ENCODE results near the gene CLIP2.

GRCh38 chr7:74395745-74396311, 106.6 kb downstream of the CLIP2 start:
- no peak for TF ChIP-seq CTCF (IDR thresholded peaks at IDR 0.05; ENCODE audit: control extremely low read depth in 1 of 3, insufficient read depth in 1 of 3, low read depth in 1 of 3, low read length in 3 of 3)
- TF ChIP-seq RAD21 (IDR thresholded peaks at IDR 0.05 in 1 of 2, conservative IDR thresholded peaks at IDR 0.05 in 1 of 2; ENCODE audit: low read depth in 2 of 2, low read length in 2 of 2): no peak
- no peak for TF ChIP-seq JUND (IDR thresholded peaks at IDR 0.05; ENCODE audit: low read length)
- no peak for TF ChIP-seq EZH2 (IDR thresholded peaks at IDR 0.05; ENCODE audit: low read depth, low read length, severe bottlenecking)
- TF ChIP-seq POLR2A (IDR thresholded peaks at IDR 0.05; ENCODE audit: control extremely low read depth in 1 of 2, low read depth in 2 of 2, low read length in 2 of 2): no peak
- no peak for TF ChIP-seq SP4 (IDR thresholded peaks at IDR 0.05; ENCODE audit: low read length)
- no peak for TF ChIP-seq USF2 (IDR thresholded peaks at IDR 0.05; ENCODE audit: low read length)
- no peak for TF ChIP-seq SRF (IDR thresholded peaks at IDR 0.05; ENCODE audit: low read depth, low read length)
- TF ChIP-seq HDAC2 (IDR thresholded peaks at IDR 0.05; ENCODE audit: borderline replicate concordance in 1 of 2, low read depth in 2 of 2, low read length in 2 of 2): no peak
- no peak for TF ChIP-seq CHD2 (IDR thresholded peaks at IDR 0.05; ENCODE audit: low read length)
